HL-60 (cell line): ENCODE data around the gene RSF1.

Experiments used
- TF ChIP-seq, protein P1 (sequence below): IDR thresholded peaks from one replicate; pipeline ENCODE4 v1.5.1; 2011; ENCODE audit warnings: low read length, control low read depth, inconsistent platforms; ENCODE audit not compliant: insufficient read depth
- TF ChIP-seq, protein P2 (sequence below): IDR thresholded peaks from 2 replicates; pipeline ENCODE4 v1.6.1; 2012; ENCODE audit warnings: low read depth; ENCODE audit not compliant: insufficient replicate concordance

- TF ChIP-seq, protein P1, sequence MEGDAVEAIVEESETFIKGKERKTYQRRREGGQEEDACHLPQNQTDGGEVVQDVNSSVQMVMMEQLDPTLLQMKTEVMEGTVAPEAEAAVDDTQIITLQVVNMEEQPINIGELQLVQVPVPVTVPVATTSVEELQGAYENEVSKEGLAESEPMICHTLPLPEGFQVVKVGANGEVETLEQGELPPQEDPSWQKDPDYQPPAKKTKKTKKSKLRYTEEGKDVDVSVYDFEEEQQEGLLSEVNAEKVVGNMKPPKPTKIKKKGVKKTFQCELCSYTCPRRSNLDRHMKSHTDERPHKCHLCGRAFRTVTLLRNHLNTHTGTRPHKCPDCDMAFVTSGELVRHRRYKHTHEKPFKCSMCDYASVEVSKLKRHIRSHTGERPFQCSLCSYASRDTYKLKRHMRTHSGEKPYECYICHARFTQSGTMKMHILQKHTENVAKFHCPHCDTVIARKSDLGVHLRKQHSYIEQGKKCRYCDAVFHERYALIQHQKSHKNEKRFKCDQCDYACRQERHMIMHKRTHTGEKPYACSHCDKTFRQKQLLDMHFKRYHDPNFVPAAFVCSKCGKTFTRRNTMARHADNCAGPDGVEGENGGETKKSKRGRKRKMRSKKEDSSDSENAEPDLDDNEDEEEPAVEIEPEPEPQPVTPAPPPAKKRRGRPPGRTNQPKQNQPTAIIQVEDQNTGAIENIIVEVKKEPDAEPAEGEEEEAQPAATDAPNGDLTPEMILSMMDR: no peak
- TF ChIP-seq, protein P2, sequence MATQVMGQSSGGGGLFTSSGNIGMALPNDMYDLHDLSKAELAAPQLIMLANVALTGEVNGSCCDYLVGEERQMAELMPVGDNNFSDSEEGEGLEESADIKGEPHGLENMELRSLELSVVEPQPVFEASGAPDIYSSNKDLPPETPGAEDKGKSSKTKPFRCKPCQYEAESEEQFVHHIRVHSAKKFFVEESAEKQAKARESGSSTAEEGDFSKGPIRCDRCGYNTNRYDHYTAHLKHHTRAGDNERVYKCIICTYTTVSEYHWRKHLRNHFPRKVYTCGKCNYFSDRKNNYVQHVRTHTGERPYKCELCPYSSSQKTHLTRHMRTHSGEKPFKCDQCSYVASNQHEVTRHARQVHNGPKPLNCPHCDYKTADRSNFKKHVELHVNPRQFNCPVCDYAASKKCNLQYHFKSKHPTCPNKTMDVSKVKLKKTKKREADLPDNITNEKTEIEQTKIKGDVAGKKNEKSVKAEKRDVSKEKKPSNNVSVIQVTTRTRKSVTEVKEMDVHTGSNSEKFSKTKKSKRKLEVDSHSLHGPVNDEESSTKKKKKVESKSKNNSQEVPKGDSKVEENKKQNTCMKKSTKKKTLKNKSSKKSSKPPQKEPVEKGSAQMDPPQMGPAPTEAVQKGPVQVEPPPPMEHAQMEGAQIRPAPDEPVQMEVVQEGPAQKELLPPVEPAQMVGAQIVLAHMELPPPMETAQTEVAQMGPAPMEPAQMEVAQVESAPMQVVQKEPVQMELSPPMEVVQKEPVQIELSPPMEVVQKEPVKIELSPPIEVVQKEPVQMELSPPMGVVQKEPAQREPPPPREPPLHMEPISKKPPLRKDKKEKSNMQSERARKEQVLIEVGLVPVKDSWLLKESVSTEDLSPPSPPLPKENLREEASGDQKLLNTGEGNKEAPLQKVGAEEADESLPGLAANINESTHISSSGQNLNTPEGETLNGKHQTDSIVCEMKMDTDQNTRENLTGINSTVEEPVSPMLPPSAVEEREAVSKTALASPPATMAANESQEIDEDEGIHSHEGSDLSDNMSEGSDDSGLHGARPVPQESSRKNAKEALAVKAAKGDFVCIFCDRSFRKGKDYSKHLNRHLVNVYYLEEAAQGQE: no peak
Measured at GRCh38 chr11:77695417-77695816, 125.1 kb downstream of the RSF1 start.
